ENCODE measurements around the gene BLOC1S4. TPM values are rescaled to one million over a fixed set of nuclear protein-coding genes. Genes with fewer than 3 reads are reported as not detected.
A peak's percentile ranks its signal among the peaks of the same experiment; 100 is the strongest.
"Not testable (repeated sequence)": the region's sequence is repeated elsewhere in the genome, so short reads cannot be mapped to it uniquely, and the experiment has no call there.

The BLOC1S4 gene
- total RNA-seq, 2 donors from 2014 or later: 16.5 to 17.1 TPM

DNA sequence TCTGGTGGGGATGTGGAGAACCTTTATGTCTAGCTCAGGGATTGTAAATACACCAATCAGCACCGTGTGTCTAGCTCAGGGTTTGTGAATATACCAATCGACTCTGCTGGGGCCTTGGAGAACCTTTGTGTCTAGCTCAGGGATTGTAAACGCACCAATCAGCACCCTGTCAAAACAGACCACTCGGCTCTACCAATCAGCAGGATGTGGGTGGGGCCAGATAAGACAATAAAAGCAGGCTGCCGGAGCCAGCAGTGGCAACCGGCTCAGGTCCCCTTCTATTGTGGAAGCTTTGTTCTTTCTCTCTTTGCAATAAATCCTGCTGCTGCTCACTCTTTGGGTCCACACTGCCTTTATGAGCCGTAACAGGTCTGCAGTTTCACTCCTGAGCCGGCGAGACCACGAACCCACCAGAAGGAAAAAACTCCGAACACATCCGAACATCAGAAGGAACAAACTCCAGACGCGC, 42.7 kb upstream of the BLOC1S4 start:
- peaks cover 36% of the 10 kb centered on the region for H3K4me1 ChIP-seq
- H3K4me3 ChIP-seq: peak overlapping the region in 1 of 2 donors; percentile 4
- intact Hi-C loops (cut with DNase I); ATAC-seq; H3K27me3 ChIP-seq; H3K9me3 ChIP-seq; H3K36me3 ChIP-seq (replicated peaks in 1 of 2; ENCODE audit: insufficient read depth in 1 of 2, low read depth in 2 of 2): not testable (repeated sequence)
- WGBS, 2 donors: 22 to 33% methylated on average over 8 to 14 of the region's 14 CpGs
- peak in 2 of 4 donors; percentile 26 to 50 for DNase-seq
- TF ChIP-seq POLR2A (IDR thresholded peaks at IDR 0.05): peak in 2 of 3 donors; percentile 80 to 85
- peak overlapping the region in 3 of 4 donors; percentile 64 to 86 (median 73) for H3K27ac ChIP-seq

DNA sequence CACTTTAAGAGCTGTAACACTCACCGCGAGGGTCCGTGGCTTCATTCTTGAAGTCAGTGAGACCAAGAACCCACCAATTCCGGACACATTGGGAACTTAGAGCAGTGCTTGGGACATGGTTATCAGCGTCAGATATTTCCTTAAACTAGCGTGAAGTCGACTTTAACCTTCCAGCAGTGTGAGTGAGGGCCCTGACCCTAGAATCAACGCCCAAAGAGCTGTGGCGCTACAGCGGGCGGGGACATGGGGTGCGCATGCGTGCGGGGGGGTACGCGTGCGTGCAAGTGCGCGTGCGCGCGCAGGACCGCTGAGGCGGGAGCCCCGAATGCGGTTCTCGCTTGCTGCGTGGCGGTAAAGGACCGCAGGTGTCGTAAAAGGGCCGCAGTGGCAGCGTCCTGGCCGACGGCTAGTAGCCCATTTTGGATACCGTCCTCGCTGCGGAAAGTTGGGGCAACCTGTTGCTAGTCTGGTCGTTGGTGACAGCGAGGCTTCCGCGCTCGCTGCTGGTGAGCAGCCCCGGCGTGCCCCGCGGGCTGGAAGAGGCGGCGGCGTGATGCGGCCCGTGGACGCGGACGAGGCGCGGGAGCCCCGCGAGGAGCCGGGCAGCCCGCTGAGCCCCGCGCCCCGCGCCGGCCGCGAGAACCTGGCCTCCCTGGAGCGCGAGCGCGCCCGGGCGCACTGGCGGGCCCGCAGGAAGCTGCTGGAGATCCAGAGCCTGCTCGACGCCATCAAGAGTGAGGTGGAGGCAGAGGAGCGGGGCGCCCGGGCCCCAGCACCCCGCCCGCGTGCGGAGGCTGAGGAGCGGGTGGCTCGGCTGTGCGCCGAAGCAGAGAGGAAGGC, 42.1 kb upstream of the BLOC1S4 start:
- Histone ChIP-seq H3K4me3 (peak overlapping the region; percentile 5 to 47), H3K9me3 (no peaks in the 10 kb centered on the region), H3K36me3 (replicated peaks in 1 of 2; ENCODE audit: insufficient read depth in 1 of 2, low read depth in 2 of 2) (no peaks in the 10 kb centered on the region), H3K4me1 (peaks cover 36% of the 10 kb centered on the region), H3K27ac (peak overlapping the region in 3 of 4 donors; percentile 64 to 86 (median 73)), H3K27me3 (no peaks in the 10 kb centered on the region)
- intact Hi-C loops (cut with DNase I): no loop called here
- TF ChIP-seq, protein P1, sequence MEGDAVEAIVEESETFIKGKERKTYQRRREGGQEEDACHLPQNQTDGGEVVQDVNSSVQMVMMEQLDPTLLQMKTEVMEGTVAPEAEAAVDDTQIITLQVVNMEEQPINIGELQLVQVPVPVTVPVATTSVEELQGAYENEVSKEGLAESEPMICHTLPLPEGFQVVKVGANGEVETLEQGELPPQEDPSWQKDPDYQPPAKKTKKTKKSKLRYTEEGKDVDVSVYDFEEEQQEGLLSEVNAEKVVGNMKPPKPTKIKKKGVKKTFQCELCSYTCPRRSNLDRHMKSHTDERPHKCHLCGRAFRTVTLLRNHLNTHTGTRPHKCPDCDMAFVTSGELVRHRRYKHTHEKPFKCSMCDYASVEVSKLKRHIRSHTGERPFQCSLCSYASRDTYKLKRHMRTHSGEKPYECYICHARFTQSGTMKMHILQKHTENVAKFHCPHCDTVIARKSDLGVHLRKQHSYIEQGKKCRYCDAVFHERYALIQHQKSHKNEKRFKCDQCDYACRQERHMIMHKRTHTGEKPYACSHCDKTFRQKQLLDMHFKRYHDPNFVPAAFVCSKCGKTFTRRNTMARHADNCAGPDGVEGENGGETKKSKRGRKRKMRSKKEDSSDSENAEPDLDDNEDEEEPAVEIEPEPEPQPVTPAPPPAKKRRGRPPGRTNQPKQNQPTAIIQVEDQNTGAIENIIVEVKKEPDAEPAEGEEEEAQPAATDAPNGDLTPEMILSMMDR (IDR thresholded peaks at IDR 0.05): peak in 1 of 7 experiments; percentile 21
- TF ChIP-seq POLR2A (IDR thresholded peaks at IDR 0.05): peak; percentile 32 to 73 (median 64)
- 1 to 8% methylated on average over 5 to 89 of the region's 89 CpGs for WGBS, 2 donors
- ATAC-seq (peak; percentile 97), DNase-seq (peak; percentile 93 to 97 (median 94))

DNA sequence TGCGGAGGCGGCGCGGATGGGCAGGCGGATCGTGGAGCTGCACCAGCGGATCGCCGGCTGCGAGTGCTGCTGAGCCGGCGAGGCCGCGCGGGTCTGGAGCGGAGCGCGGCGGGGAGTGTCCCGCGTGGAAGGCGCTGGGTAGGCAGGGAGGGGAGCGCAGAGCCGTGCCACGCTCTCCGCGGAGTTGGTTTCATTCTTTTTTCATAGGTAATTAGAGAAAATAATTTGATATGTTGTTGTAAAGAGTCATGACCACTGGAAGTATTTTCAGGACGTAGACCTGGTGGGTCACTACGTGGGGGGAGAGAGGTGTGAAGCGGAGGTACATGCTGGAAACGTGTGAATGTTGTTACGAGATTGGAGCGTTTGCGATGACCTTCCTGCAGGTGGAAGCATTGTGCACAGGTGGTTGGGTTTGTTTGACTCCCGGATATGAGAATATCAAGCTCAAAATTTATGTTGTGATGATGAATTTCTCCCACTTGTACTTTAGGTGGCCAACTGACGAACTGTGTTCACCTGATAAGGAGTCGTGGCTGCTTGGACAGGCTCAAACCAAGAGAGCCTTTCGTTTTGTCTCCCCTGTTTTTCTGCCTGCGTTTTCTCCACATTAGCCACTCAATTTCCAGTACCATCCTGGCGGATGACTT, 41.3 kb upstream of the BLOC1S4 start:
- DNase-seq (peak; percentile 44 to 61 (median 48)), ATAC-seq (peak; percentile 30)
- Histone ChIP-seq H3K27me3 (no peaks in the 10 kb centered on the region), H3K27ac (peak overlapping the region in 3 of 4 donors; percentile 64 to 86 (median 73)), H3K9me3 (no peaks in the 10 kb centered on the region), H3K4me3 (peak overlapping the region; percentile 5 to 47), H3K36me3 (replicated peaks in 1 of 2; ENCODE audit: insufficient read depth in 1 of 2, low read depth in 2 of 2) (no peaks in the 10 kb centered on the region), H3K4me1 (peaks cover 36% of the 10 kb centered on the region)
- TF ChIP-seq, protein P1 (IDR thresholded peaks at IDR 0.05): peak in 5 of 7 experiments; percentile 19 to 54 (median 43)
- TF ChIP-seq POLR2A (IDR thresholded peaks at IDR 0.05): no peak
- 5 to 11% methylated on average over 21 to 40 of the region's 40 CpGs for WGBS, 2 donors
- intact Hi-C loops (cut with DNase I): no loop called here

DNA sequence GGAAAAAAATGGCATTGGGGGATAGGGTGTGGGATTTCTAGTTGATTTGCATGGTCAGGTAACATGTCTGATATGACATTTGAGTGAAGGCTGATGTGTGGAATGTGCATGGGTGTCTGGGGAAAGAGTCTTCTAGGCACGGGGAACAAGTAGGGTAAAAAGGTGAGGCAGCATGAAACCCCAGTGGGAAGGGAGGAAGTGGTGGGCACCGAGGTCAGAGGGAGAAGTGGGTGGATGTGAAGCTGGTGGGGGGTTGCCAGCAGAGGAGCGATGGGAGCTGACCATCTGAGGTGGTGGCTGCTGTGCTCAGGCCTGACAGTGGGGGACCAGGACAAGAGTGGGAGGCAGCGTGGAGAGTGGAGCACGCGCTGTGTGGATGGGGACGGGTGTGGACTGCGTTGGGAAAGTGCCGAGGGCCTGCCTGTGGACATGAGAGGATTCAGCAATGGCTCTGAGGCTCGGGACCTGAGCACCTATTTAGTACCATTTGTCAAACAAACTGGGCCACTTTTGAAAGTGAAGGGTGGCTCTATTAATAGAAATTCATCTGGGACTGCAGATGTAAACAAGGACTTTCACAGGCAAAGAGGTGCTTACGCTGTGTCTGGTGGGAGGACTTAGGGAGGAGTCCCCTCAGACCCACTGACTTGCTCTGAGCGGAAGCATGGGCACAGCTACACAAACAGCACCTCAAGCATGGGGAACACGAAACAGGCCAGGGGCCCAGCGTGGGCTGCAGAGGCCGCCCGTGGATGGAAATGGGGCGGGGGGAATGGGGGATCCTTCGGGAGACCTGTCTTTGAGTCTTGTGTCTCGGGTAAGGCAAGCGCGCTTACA, 39.0 kb upstream of the BLOC1S4 start:
- intact Hi-C loops (cut with DNase I): no loop called here
- Histone ChIP-seq H3K27me3 (no peaks in the 10 kb centered on the region), H3K4me1 (peaks cover 36% of the 10 kb centered on the region), H3K9me3 (no peaks in the 10 kb centered on the region), H3K27ac (no peak overlapping the region), H3K4me3 (no peak overlapping the region), H3K36me3 (replicated peaks in 1 of 2; ENCODE audit: insufficient read depth in 1 of 2, low read depth in 2 of 2) (no peaks in the 10 kb centered on the region)
- ATAC-seq: no peak
- WGBS, 2 donors: 82 to 92% methylated on average over 21 of the region's 21 CpGs
- no peak for DNase-seq
- TF ChIP-seq, protein P1 (IDR thresholded peaks at IDR 0.05): no peak
- no peak for TF ChIP-seq POLR2A (IDR thresholded peaks at IDR 0.05)

Measured in body of pancreas (tissue), 4 donors.